HG03460 (cell line): ENCODE data around the gene ATP6V0C.
"Not testable (repeated sequence)": the region's sequence is repeated elsewhere in the genome, so short reads cannot be mapped to it uniquely, and the experiment has no call there.

Experiments used
- ATAC-seq: cut with Tn5 transposase; IDR thresholded peaks from one replicate; pipeline ENCODE4 v1.9.1; 2021; ENCODE audit not compliant: unreplicated experiment

Gene ATP6V0C

DNA sequence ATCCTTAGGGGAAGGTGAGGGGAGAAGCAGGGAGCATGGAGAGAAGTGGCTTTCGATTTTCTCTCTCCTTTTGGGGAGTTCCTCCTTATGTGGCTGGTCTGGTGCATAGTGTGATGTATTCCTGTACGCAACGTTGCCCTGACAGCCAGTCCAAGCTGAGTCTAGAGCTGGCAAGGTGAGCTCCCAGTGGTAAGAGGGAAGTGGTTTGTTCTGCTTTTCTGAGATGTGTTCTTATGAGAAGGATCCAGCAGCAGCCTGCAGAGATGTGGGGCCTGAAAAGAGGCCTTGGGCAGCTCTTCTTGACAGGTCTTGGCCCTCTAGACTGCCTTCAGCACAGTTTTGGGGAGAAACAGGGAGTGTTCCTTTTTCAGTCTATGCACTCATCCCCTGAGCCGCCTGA, 27.2 kb downstream of the ATP6V0C start:
- ATAC-seq, result not testable (repeated sequence)

DNA sequence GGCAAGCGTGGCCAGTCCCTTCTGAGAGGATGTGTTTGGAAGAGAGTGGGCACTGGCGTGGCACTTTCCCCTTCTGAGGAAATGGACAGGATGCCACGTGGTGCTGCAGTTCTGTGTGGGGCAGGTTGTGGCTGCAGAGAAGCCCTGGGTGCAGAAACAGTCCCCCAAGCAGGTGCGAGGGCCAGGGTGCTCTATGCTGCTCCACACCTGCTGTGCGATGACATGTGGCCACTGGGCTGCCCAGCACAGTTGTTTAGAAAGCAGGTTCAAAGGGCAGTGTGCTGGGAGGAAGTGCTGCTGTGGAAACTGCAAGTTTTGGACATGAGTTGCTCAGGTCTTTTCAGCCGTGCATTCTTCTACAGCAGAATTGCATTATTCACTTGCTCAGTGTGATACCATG, 27.7 kb downstream of the ATP6V0C start:
- ATAC-seq, result not testable (repeated sequence)

DNA sequence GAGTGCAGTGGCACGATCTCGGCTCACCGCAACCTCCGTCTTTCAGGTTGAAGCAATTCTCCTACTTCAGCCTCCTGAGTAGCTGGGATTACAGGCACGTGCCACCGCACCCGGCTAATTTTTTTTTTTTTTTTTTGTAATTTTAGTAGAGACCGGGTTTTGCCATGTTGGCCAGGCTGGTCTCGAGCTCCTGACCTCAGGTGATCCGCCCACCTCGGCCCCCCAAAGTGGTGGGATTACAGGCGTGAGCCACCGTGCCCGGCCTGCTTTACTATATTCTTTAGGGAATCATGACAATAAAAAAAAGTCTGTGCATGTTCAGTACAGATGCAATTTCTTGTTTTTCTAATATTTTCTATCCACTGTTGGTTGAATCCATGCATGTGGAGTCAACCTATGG, 30.0 kb downstream of the ATP6V0C start:
- ATAC-seq, result not testable (repeated sequence)

- not testable (repeated sequence) for ATAC-seq
Observed at GRCh38 chr16:2550283-2550878, 36.6 kb downstream of the ATP6V0C start.

- not testable (repeated sequence) for ATAC-seq
Observed at GRCh38 chr16:2551420-2551889, 37.7 kb downstream of the ATP6V0C start.

GRCh38 chr16:2554709-2555425, 41.1 kb downstream of the ATP6V0C start:
- not testable (repeated sequence) for ATAC-seq

- ATAC-seq, result not testable (repeated sequence)
Observed at GRCh38 chr16:2557150-2557549, 43.4 kb downstream of the ATP6V0C start.

DNA sequence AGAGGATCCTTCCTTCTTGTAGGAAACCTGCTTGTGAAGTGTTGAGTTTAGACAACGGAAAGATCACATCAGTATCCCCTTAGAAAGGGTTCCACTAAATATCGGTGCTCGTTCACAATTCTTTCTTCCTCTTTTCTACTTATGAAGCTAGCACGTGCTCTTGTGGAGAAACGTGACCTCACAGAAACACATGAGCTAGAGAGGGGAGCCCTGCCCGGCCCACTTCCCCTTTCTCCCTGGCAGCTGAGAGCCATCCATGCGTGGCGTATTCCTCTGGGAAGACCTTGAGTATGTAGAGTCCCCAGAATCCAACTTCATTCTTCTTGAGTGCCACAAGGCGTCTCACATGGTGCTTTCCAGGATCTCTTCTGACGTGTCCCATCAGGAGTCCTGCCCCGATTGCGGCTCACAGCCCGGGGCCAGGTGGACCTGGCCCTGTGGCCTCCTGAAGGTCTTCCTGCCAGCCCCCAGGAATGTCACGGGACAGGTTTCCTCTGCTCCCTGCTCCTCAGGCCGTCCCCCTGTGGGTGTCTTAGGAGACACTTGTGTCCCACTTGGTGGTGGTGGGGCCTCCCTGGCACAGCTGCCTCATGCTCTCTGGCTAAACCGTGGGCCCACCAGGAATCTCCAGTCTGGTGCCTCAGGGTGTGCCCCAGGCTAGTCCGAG, 46.5 kb downstream of the ATP6V0C start:
- peak; percentile 55 for ATAC-seq

- ATAC-seq, result peak; percentile 60
Observed at GRCh38 chr16:2560798-2561133, 47.0 kb downstream of the ATP6V0C start.

- ATAC-seq, result not testable (repeated sequence)
Observed at GRCh38 chr16:2567506-2567905, 53.8 kb downstream of the ATP6V0C start.

- not testable (repeated sequence) for ATAC-seq
Observed at GRCh38 chr16:2568573-2568972, 54.8 kb downstream of the ATP6V0C start.
